Activated CD4-positive, alpha-beta T cell treated with anti-CD3 and anti-CD28 coated beads, Interleukin-2, amount 50 U/mL, for 16 hours (primary cell): ENCODE measurements around the gene OSBPL8.
"Not testable (repeated sequence)": the region's sequence is repeated elsewhere in the genome, so short reads cannot be mapped to it uniquely, and the experiment has no call there.

Source experiments
- DNase-seq: peaks from one replicate; pipeline ENCODE4 v3.0.0-alpha.2; 2020

The OSBPL8 gene

GRCh38 chr12:76410781-76411180 lies 148.8 kb downstream of the OSBPL8 start:
- DNase-seq = no peak

GRCh38 chr12:76410371-76410770 lies 149.2 kb downstream of the OSBPL8 start:
- DNase-seq = no peak

GRCh38 chr12:76409074-76409473 lies 150.5 kb downstream of the OSBPL8 start:
- DNase-seq = no peak

- no peak for DNase-seq
Observed at GRCh38 chr12:76407710-76408109, 151.9 kb downstream of the OSBPL8 start.

DNA sequence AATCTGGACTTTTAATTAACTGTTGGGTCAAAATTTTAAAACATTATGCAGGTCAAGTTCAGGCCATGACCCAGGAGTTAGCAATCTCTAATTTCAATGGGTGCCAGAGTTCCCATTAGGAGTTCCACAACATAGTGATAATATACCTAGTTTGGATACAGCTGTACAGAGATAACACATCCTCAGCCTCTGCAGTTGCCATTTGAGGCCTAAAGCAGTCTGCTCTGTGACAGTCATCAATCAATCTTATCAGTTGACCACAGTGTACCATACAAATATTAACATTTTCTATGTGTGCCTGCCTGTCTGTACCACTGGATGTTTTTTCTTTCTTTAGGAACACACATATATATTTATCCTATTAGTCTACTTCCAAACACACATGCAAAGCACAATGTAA lies 157.3 kb downstream of the OSBPL8 start:
- DNase-seq = no peak

DNA sequence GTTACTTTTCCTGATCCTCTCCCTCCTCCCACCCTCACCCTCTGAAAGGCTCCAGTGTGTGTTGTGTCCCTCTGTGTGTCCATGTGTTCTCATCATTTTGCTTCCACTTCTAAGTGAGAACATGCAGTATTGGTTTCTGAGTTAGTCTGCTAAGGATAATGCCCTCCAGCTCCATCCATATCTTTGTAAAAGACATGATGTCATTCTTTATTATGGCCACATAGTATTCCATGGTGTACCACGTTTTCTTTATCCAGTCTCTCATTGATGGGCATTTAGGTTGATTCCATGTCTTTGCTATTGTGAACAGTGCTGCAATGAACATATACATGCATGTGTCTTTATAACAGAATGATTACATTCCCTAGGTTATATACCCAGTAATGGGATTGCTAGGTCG lies 159.4 kb downstream of the OSBPL8 start:
- no peak for DNase-seq

DNA sequence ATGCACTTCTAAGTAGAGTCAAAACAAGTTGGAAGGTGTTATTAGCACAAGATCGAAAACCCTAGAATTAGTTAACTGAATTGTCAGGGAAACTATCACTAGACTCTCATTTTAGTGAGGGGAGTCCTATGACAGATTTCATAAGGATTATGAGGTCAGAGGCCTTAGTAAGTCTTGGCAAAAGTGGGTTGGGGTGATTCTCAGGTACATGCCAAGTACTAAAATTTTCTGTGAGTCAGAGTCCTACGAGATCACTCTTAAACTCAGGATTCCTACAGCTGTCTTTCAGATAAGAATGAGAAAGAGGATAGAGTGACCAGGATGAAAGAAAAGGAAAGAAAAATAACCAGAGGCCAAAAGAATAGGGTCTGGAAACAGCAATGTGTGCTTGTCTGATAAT lies 160.5 kb downstream of the OSBPL8 start:
- DNase-seq = no peak

- no peak for DNase-seq
Observed at GRCh38 chr12:76398106-76398505, 161.5 kb downstream of the OSBPL8 start.

- DNase-seq = no peak
Observed at GRCh38 chr12:76391461-76391860, 168.1 kb downstream of the OSBPL8 start.

GRCh38 chr12:76387614-76388013 lies 172.0 kb downstream of the OSBPL8 start:
- no peak for DNase-seq

DNA sequence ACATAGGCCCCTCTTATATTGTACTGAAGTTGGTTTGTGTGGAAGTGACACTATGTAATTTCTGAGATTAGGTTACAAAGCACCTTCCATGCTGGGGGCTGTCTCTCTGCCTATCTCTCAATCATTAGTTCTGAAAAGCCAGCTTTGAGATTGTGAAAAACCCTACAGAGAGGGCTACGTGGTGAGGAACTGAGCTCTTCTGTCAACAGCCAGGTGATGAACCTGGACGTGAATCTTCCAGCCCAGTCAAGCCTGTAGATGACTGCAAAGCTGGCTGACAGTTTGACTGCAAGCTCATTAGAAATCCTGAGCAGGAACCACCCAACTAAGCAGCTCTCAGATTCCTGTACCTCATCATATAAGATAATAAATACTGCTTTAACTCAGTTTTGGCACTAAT lies 175.0 kb downstream of the OSBPL8 start:
- no peak for DNase-seq

DNA sequence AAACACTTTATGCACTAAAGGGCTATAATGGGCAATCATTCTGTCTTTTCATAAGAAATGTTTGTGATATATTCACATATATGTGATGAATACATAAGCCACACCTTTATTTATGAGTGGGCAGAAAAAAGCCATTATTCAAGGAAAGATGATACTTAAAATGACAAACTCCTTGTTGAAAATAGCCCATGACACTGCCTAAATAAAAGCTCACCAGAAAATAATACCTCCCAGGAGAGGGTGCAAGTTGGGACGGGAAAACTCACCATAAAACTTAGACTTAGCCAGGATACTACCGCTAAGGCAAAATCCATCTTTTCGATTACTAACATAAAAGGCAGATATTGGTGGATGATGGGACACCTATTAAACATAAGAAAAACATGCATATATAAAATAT lies 175.6 kb downstream of the OSBPL8 start:
- no peak for DNase-seq

- no peak for DNase-seq
Observed at GRCh38 chr12:76379261-76379660, 180.3 kb downstream of the OSBPL8 start.

GRCh38 chr12:76376876-76377275 lies 182.7 kb downstream of the OSBPL8 start:
- DNase-seq = not testable (repeated sequence)

DNA sequence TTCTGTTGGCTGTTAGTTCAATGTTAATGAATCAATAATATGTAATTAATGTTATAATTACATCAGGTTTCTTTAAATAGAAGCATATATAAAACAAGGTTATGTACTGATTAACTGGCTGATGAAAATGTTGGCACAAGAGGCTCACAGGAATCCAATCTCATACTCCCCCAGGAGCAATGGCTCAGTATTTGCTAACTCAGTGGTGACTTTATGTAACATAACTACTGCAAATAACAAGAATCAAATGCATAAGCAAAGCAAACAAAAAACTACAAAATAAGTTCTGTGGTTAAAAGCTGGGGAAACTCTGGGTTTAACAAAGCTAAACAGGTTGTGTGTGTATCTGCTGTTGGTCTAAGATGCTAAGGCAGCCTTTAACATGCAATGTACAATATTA lies 183.6 kb downstream of the OSBPL8 start:
- DNase-seq = no peak

- DNase-seq = peak; percentile 48
Observed at GRCh38 chr12:76375470-76375869, 184.1 kb downstream of the OSBPL8 start.

DNA sequence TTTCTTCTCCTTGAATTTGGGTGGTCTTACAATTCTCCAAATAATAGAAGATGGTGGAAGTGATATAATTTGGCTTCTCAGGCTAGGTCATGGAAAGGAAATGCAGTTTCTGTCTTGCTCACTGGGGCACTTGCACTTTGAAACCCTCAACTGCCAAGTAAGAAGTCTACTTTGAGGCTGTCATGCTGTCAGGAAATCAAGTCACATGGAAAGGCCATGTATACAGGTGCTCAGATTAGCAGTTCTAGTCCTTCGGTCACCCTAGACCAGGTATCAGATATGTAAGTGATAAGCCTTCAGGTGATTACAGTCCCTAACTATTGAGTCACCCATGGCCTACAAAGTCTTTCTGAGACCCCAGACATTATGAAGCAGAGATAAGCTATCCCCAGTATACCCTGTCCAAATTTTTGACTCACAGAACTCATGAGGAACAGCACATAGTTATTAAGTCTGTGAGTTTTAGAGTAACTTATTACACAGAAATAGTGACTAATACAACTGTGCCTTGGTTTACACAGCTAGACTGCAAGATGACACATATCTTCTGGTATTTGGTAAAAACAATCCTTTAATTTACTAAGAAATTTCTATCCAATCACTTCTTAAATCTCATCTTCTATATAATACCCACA lies 185.1 kb downstream of the OSBPL8 start:
- DNase-seq = peak; percentile 47

DNA sequence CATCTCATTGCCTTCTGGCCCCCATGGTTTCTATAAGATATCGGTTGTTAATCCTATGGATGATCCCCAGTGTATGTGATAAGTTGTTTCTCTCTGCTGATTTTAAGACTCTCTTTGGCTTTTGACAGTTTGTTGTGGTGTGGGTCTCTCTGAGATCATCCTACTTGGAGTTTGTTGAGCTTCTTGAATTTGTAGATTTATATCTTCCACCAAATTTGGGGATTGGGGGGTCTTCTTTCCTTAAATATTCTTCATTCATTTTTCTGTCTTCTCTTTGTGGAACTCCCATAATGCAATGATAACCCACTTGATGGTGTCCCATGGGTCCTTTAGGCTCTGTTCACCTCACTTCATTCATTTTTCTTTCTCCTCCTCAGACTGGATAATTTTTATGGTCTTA lies 191.3 kb downstream of the OSBPL8 start:
- DNase-seq = no peak

DNA sequence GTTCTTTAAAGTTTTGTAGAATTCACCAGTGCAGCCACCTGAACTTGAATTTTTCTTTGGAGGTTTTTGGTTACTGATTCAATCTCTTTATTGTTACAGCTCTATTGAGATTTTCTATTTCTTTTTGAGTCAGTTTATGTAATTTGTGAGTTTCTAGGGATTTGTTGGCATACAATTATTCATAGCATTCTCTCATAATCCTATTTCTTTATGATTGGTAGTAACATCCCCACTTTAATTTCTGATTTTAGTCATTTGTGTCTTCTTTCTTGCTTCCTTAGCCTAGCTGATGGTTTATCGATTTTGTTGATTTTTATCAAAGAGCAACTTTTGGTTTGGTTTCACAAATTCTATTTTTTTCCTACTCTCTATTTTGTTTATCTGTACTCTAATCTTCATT lies 193.4 kb downstream of the OSBPL8 start:
- DNase-seq = peak; percentile 23

DNA sequence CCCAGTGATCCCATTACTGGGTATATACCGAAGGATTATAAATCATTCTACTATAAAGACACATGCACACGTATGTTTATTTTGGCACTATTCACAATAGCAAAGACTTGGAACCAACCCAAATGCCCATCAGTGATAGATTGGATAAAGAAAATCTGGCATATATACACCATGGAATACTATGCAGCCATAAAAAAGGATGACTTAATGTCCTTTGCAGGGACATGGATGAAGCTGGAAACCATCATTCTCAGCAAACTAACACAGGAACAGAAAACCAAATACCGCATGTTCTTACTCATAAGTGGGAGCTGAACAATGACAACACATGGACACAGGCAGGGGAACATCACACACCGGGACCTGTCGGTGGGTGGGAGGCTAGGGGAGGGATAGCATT lies 195.4 kb downstream of the OSBPL8 start:
- not testable (repeated sequence) for DNase-seq

DNA sequence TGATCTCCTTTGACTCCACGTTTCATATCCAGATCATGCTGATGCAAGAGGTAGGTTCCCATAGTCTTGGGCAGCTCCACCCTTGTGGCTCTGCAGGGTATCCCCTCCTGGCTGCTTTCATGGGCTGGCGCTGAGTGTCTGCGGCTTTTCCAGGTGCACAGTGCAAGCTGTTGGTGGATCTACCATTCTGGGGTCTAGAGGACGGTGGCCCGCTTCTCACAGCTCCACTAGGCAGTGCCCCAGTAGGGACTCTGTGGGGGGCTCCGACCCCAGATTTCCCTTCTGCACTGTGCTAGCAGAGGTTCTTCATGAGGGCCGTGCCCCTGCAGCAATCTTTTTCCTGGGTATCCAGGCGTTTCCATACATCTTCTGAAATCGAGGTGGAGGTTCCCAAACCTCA lies 199.3 kb downstream of the OSBPL8 start:
- DNase-seq = no peak

DNA sequence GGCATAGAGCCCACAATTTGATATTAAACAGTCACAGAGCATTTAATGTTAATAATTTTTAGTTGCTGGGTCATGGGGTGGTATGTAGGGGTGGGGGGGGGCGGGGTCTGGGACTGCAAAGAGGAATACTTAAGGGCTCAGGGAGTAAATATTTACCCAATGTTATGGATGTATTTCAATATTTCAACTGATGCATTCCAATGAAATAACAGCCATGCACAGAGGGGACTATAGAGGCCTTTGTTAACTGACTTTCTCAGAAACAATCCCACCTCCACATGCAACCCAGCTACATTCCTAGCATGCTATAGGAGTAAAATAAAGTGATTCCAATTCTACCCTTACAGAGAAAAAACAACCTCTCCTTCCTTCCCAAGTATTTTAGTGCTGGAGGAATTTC lies 203.5 kb downstream of the OSBPL8 start:
- DNase-seq = no peak

GRCh38 chr12:76348079-76348901 lies 211.3 kb downstream of the OSBPL8 start, which contains the start of gene BBS10:
BBS10 (minus strand) TSS chr12:76348415; CDS start chr12:76348358, 57 bp downstream.
- peak; percentile 92 for DNase-seq

DNA sequence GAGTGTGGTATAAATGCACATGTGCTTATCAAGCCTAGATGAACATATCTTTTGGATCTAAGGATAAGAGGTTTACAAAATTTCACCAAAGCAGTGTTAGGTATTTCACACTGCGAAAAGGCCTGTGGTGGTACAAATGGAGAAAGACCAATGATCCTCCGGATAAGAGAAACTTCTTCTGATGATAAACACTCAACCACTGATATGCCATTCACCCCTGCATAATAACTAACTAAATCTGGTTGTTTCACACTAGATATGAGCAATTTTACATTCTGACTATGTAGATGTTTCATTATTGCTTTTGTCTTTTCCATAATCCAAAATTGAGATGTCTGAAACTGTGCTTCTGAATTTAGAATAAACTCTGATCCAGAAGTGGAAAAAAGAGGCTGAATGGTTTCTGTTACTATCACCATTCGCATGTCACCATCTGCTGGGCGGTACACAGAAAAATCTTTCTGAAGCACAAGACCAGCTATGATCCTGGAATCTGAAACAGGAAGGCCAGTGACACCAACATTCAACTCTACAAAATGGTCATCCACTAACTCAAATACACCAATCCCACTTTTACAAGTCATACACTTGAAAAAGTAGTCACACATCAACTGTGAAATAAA lies 212.7 kb downstream of the OSBPL8 start:
- peak; percentile 61 for DNase-seq
